GM12878 (cell line): Measurements from ENCODE around the gene ASMTL. TPM values are rescaled to one million over a fixed set of nuclear protein-coding genes. Genes with fewer than 3 reads are reported as not detected.

Experiments
- CUX1 ChIP-seq: IDR thresholded peaks from 2 replicates; pipeline ENCODE4 v1.6.1; 2012; ENCODE audit warnings: improper control_type of control experiment, low read depth, low read length; ENCODE audit not compliant: insufficient replicate concordance
- ELK1 ChIP-seq: IDR thresholded peaks from 2 replicates; pipeline ENCODE4 v1.6.1; 2012; ENCODE audit warnings: low read depth, low read length, improper control_type of control experiment
- ESRRA ChIP-seq: IDR thresholded peaks from 2 replicates; pipeline ENCODE4 v1.6.1; 2012; ENCODE audit warnings: mild to moderate bottlenecking, low read length, improper control_type of control experiment
- GABPA ChIP-seq: IDR thresholded peaks from 2 replicates; pipeline ENCODE4 v1.6.1; 2014; ENCODE audit warnings: antibody characterized with exemption, low read depth, mild to moderate bottlenecking, inconsistent platforms
- IKZF2 ChIP-seq, 2 experiments: fragments of 450-650 bp; IDR thresholded peaks; 2 replicates each; pipeline ENCODE4 v1.6.1; 2017; ENCODE audit warnings: mild to moderate bottlenecking in 2 of 2, moderate library complexity in 2 of 2
- LARP7 ChIP-seq: fragments of 450-650 bp; IDR thresholded peaks from 2 replicates; pipeline ENCODE4 v1.6.1; 2017; ENCODE audit warnings: mild to moderate bottlenecking
- MTA2 ChIP-seq: fragments of 450-650 bp; IDR thresholded peaks from 2 replicates; pipeline ENCODE4 v1.6.1; 2016; ENCODE audit warnings: low read depth, mild to moderate bottlenecking, moderate library complexity
- NFYA ChIP-seq: IDR thresholded peaks from 2 replicates; pipeline ENCODE4 v1.6.1; 2011; ENCODE audit warnings: low read depth, mild to moderate bottlenecking, low read length, improper control_type of control experiment, borderline replicate concordance
- POU2F2 ChIP-seq: IDR thresholded peaks from 3 replicates; pipeline ENCODE4 v1.6.1; 2011; ENCODE audit warnings: low read depth, mild to moderate bottlenecking, low read length, borderline replicate concordance
- RUNX3 ChIP-seq: IDR thresholded peaks from 2 replicates; pipeline ENCODE4 v1.6.1; 2012; ENCODE audit warnings: low read length, inconsistent platforms
- SMARCA5 ChIP-seq: fragments of 450-650 bp; IDR thresholded peaks from 2 replicates; pipeline ENCODE4 v1.6.1; 2017; ENCODE audit warnings: mild to moderate bottlenecking
- STAT3 ChIP-seq: IDR thresholded peaks from 2 replicates; pipeline ENCODE4 v1.6.1; 2011; ENCODE audit warnings: low read depth, low read length, improper control_type of control experiment
- ZBTB33 ChIP-seq: fragments of 450-650 bp; IDR thresholded peaks from 2 replicates; pipeline ENCODE4 v1.6.1; 2017; ENCODE audit warnings: mild to moderate bottlenecking
- ZBTB40 ChIP-seq: fragments of 450-650 bp; IDR thresholded peaks from 2 replicates; pipeline ENCODE4 v1.6.1; 2016; ENCODE audit warnings: mild to moderate bottlenecking, moderate library complexity, borderline replicate concordance
- ZNF24 ChIP-seq: fragments of 450-650 bp; IDR thresholded peaks from 2 replicates; pipeline ENCODE4 v1.6.1; 2017; ENCODE audit warnings: antibody characterized with exemption, mild to moderate bottlenecking
- ZNF384 ChIP-seq: IDR thresholded peaks from 2 replicates; pipeline ENCODE4 v1.6.1; 2012; ENCODE audit warnings: low read depth, mild to moderate bottlenecking, low read length, improper control_type of control experiment, borderline replicate concordance
- ZNF622 ChIP-seq: fragments of 450-650 bp; IDR thresholded peaks from 2 replicates; pipeline ENCODE4 v1.6.1; 2017; ENCODE audit warnings: mild to moderate bottlenecking, inconsistent platforms
- polyA plus RNA-seq, 11 experiments: library from polyadenylated mRNA; depleted of rRNA in 4 of 11; unstranded in 6 of 11; stranded (reverse) in 5 of 11; fragments of >200 nt; fragmentation: Nextera tagmentation in 4 of 11; fragmentation: Illumina TruSeq in 1 of 11; extraction: Ambion mirVana in 4 of 11; extraction: Trizol in 1 of 11; gene quantifications; 1 replicate in 1 of 11; 2 replicates in 10 of 11; pipeline versions ENCODE4 v1.2.1 to v1.2.3, GENCODE V29; 2011 to 2016; ENCODE audit warnings: inconsistent platforms in 2 of 11, missing spikeins in 2 of 11, low read depth in 1 of 11
- total RNA-seq, 4 experiments: library from RNA; depleted of rRNA in 3 of 4; stranded (reverse); fragments of >200 nt in 3 of 4; fragmentation: Illumina TruSeq in 1 of 4; extraction: Trizol in 1 of 4; gene quantifications; 2 replicates each; pipeline versions ENCODE4 v1.2.1 to v1.2.3, GENCODE V29; 2013 to 2021

ASMTL gene
- total and polyA plus RNA-seq, 10 of the 15 experiments (the other 5 are each of a cell fraction or from before 2014, with no cell fraction given), result 1.6 to 51.9 (median 32.1) TPM

GRCh38 chrX:1500701-1501624 is 48.3 kb upstream of the ASMTL start (continued):
- TF ChIP-seq ELK1, result no peak
- no peak for TF ChIP-seq ZNF384
- 0 out of 2 replicates have a peak, but pooled peaks have one; percentile 44 for TF ChIP-seq GABPA
- no peak for TF ChIP-seq LARP7
- no peak for TF ChIP-seq ZNF622
- TF ChIP-seq MTA2, result peak; percentile 35; the same call in 1 of the 2 replicates
- no peak for TF ChIP-seq ZBTB33
- peak; percentile 74 to 78 for TF ChIP-seq IKZF2 (IDR thresholded peaks at IDR 0.05)
- TF ChIP-seq CUX1, result no peak
- peak; percentile 48; the same call in 1 of the 3 replicates for TF ChIP-seq POU2F2
- TF ChIP-seq ESRRA, result no peak
- peak; percentile 72 for TF ChIP-seq ZNF24
- TF ChIP-seq STAT3, result 0 out of 2 replicates have a peak, but pooled peaks have one; percentile 57
- no peak for TF ChIP-seq NFYA
- peak; percentile 79 for TF ChIP-seq RUNX3
- TF ChIP-seq ZBTB40, result no peak; the same call in 1 of the 2 replicates
- TF ChIP-seq SMARCA5, result peak; percentile 85; the same call in 1 of the 2 replicates
